OCI-LY7 (cell line): ENCODE results near the gene TRIM16.
"Not testable (repeated sequence)": the region's sequence is repeated elsewhere in the genome, so short reads cannot be mapped to it uniquely, and the experiment has no call there.

Experiments
- CTCF ChIP-seq: fragments of 200-600 bp; sonication (generic); conservative IDR thresholded peaks from 2 replicates; pipeline ENCODE4 v1.5.1; 2014; ENCODE audit warnings: mild to moderate bottlenecking, antibody characterized with exemption, low read length, moderate library complexity, mixed read lengths
- EZH2phosphoT487 ChIP-seq: fragments of 200-600 bp; sonication (generic); IDR thresholded peaks from 2 replicates; pipeline ENCODE4 v1.6.1; 2018; ENCODE audit warnings: low read depth, borderline replicate concordance, mild to moderate bottlenecking, mixed run types, antibody characterized with exemption, low read length, moderate library complexity, mixed read lengths

GRCh38 chr17:15731900-15732299 is 47.8 kb upstream of the TRIM16 start, which contains the start of gene TBC1D26:
- TF ChIP-seq CTCF, EZH2phosphoT487: not testable (repeated sequence)
